HG03442 (cell line): ENCODE measurements around the gene RHOF.

ENCODE experiments used
- ATAC-seq: cut with Tn5 transposase; IDR thresholded peaks from one replicate; pipeline ENCODE4 v1.9.1; 2021; ENCODE audit warnings: mild to moderate bottlenecking, moderate library complexity; ENCODE audit not compliant: unreplicated experiment

RHOF gene

DNA sequence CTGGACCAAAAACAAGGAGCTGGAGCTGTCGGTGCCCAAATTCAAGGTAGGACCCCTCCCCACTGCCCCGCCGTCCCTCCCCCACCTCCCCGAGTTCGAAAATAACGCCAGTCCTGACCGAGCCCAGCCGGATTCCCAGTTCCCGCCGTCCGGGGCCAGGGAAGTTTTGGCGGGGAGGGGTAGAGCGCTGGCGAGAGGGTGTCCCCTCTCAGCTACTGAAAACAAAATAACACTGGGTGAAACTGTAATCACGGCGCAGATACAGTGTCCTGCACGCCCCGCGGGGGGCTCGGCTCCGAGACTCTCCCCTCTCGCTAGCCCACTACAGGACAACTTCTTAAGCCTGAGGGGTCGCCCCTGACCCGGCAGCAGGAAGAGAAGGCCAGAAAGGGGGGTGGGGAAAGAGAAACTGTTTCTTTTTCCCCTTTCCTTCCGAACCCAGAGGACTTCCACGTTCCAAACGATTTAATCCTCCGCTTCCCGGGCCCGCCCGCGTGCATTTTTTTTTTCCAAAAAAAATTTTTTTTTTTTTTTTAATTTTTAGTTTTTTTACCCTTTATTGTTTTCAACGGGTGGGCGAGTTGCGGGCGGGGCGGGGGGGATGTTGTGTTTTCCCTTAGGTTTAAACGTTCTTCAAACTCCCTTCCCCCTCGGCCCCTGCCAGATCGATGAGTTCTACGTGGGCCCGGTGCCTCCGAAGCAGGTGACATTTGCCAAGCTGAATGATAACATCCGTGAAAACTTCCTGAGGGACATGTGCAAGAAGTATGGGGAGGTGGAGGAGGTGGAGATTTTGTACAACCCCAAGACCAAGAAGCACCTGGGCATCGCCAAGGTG, 11.9 kb upstream of the RHOF start:
- no peak for ATAC-seq

GRCh38 chr12:121804417-121805111, 11.1 kb upstream of the RHOF start:
- no peak for ATAC-seq

DNA sequence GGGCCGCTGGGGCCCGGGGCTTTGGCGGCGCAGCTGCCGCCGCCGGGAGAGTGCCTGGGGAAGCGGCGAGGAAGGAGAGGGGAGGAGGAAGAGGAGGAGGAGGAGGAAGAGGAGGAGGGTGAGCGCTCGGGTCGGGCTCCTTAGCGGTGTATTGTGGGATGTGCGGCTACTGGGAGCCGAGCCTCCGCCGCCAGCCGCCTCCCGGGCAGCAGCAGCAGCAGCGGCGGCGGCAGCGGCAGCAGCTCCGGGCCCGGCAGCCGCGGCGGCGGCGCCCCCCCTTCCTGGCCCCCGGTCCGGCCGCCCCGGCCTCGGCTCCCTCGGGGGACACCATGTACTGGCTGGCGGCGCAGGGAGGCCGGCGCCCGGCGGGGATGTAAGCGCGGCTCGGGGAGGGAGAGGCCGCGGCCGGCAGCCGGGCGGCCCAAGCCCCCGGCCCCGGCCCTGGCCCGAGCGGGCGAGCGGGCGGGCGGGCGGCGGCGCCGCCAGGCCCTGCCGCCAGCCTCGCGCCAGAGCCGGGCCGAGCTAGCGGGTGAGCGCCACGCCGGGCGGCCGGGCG, 10.5 kb upstream of the RHOF start, which contains the start of gene SETD1B:
Gene SETD1B, plus strand, starts transcription at position 149 of the 556 bp plus-strand sequence. CDS start 729 bp downstream, outside the sequence.
- no peak for ATAC-seq

DNA sequence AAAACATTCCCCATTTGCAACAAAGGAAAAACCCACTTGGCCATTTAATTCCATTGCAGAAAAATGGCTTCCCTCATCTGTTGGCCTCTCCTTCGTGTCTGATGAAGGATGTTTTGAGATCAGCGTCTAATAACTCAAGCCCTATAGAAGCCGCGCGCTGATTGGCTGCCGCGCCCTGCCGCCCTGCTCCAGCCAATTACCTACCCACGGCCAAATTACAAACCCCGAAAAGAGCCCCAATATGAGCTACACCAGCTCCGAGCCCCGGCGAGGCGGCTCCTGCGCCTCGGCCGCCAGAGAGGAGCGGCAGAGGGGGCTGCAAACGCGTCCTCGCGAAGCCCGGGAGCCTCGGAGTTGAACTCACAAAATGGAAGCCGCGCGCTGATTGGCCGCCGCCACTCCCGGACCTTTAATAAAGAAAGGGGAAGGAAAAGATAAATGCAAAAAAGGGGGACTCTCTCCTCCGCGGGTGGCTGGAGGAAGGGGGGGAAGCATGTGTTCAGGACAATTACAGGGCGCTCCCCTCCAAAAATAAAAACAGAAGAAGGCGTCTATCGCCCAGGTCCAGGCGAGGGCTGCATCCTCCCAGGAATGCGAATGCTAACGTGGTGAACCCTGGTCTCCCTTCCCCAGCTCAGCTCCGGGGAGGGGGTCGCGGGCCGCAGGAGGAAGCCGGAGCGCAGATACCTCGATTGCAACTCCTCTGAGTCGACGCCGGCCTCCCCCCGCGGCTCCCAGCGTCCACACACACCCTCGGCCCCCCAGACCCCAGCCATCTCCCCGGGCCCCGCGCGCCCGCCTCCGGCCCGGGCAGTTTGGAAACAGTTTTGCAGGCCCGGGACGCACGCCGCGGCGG, 9.6 kb upstream of the RHOF start:
- peak; percentile 33 for ATAC-seq

- no peak for ATAC-seq
Observed at GRCh38 chr12:121802485-121802842, 9.0 kb upstream of the RHOF start.

DNA sequence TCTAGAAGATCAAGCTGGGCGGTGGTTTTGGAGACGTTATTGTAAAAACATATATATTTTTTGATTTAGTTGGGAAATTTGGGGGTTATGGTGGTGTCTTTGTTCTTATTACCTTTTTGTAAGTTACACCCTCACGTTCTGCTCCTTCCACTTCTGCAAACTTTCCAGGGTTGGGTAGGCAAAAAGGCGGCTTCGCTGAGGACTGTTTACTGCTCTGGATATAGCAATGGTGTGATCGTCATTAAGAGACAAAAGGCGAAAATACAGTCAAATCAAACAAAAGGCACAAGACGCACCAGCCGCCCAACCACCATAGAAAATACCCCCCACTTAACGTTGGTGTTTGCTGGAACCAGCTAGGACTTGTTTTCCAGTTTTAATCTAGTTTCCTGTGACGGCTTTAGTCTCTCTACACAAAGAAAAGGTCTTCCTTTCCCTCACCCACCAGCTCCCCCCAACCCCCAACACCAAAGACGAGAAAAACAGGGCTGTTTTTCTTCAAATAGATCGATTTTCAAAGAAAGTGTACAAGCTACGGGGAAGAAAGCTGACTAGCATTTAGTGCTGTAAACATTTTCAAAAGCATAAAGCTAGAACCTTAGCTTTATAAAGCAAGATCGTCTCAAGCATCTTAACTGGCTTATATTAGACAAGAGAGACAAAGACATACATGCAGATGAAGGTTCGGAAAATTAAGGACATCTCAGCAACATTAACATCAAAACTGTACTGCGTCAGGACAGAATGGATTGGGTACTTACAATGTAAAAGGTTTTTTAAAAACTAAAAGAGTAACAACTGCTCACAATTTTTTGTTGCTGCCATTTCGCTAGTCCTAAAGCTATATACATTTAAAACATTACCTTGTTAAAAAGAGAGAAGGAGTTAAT, 8.4 kb upstream of the RHOF start:
- no peak for ATAC-seq

DNA sequence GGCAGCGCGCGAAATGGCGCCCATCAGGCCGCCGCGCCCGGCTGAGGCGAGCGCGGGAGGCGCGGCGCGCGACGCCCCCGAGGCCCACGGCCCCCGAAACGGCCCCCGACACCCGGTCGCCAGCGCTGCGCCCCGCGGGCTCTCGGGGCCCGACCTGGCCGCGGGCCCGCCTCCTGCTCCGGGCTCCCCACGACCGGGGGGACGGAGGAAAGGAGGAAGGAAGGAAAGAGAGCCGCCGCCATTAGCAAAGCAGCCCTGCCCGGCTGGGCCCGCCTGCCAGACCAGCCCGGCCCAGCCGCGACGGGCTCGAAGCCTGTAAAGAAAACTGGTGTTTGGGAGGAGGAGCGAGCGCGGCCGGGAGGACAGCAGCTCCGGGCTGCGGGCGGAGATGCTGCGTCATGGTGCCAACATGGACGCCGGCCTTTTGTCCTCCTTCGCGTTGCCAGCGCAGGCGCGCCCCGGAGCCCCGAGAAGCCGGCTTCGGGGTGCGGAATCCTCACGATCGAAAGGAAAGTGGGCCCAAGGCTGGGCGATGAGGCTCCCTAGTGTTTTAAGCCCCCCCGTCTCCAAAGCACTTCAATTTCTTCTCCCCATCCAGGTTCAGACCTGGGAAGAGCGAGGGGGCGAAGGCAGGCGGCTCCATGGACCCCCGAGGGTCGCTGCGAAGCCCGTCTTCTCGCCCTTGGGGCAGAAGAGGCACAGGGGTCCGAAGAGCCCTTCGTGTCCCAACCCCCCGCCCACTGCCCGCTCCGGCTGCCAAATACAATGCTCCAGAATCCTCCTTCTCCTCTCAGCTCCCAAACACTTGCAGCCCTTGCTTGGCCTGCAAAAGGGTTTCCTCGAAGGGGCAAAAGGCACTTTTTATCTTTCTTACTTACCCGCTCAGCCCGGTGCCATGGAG, 7.5 kb upstream of the RHOF start:
- ATAC-seq, result peak; percentile 4

DNA sequence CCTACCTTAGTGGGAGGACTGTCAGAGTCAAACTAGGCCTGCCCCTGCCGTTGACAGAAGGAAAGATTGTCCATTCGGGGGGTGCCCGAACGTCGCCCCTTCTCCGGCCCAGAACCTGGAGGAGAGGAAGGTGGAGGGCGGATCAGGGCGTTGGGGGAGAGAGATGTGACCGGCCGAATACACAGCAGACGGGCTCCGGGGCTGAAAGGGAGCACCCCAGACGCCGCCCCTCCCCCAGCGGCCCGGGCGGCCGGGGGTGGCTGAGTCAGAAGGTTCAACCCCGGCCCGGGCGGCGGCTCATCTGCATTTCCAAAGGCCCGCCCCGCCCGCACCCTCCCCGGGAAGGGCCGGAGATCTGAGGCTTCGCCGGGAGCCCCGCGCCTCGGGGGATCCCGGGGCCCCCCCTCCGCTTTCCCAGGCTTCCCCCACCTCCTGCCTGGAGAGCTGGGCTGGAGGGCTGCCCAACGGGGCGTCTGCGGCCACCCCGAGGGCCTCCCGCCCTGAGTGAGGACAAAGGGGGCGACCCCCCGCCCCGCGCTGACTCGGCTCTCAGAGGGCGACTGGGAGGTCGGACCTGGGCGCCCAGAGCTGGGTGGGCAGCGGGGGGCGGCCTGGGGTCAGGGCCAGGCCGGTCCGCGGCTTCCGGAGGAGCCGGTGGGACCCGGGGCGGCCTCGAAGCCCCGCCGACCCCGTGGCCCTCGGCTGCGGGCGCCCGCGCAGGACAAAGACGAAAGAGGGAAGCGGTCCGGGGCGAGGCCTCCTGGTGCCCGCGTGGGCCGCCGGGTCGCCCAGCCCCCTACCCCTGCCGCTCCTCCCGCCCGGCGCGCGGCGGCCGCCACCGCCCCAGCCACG, 6.6 kb upstream of the RHOF start:
- ATAC-seq, result peak; percentile 29

GRCh38 chr12:121799156-121799841, 5.8 kb upstream of the RHOF start:
- ATAC-seq, result peak; percentile 9

DNA sequence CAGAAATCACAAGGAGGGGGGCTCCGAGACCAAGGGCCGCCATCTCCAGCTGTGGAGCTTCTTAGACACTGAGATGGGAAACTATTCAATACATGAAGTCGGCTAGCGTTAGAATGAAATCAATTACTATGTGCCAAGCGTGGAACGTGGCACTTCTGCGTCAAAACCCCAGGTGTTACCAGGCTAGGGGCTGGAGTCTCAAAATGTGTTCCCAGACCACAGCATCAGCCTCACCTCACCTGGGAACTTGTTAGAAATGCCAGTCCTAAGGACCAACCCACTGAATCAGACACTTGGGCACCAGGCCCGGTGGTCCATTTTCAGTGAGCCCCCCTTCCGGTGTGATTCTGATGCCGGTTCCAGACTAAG, 5.3 kb upstream of the RHOF start:
- no peak for ATAC-seq

DNA sequence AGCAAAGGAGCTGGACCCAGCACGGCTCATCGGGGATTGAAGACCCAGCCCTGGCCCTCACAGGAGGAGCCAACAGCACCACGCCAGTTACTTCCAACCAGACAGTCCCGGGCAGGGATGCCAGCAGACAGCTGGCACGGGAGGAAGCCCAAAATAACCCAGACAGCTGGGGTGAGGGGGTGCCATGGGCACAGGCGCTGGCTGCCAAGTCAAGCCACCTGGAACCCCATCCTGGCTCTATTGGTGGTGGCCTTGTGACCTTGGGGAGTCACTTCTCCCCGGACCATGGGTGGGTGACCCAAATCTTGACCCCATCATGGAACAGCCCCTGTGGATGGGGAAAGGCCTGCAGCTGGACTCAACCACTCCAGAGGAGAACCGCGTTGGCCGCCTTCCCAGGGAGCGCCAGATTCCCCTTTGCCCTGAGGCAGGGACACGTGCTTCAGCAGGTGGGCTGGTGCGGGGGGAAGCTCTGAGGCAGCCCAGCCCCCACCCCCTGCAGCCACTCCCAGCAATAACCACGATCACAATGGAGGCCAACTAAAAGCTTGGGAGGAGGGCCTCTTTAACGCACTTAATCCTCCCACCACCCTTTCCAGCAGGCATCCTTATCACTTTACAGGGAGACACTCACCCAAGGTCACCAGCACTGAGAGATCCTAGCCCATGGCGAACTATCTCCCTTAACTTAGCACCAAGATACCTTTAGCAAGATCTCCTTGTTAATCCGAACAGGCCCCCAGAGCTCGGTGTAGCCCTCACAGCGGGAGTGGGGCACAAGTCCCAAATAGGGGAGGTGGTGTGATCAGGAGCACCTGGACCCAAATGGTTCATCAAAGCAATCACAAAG, 4.7 kb upstream of the RHOF start:
- ATAC-seq, result no peak

DNA sequence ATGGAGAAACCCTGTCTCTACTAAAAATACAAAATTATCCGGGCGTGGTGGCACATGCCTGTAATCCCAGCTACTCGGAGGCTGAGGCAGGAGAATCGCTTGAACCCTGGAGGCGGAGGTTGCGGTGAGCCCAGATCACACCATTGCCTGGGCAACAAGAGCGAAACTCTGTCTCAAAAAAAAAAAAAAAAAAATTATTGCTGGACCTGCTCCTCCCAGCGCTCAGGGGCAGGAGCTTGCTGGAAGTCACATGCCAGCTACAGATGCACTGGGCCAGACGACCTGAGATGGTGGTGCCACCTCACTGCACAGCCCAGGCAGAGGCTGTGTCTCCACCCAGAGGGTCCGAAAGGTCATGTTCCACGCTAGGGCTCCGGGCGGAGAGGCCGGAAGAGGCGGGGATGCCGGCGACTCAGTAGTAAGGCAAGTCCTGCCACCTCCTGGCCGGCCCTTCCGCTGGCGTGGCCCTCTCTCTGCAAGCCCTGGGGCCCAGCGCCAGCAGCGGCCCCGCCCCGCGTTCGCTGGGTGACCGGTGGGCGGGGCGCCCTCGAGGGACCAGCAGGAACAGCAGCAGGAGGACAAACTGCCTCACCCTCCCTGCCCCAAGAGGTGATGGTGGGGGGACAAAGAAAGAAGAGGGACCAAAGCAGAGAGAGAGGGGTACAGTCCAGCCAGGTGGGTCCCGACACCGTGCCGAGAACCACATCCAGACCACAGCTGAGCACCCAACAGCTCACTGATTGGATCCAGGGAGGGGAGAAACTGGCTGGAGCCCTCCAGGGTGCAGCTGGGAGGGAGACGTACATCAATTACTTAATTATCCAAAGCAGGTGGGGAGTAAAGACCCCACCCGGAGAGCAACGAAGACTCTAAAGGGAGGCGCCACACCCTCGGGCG, 3.6 kb upstream of the RHOF start:
- no peak for ATAC-seq

DNA sequence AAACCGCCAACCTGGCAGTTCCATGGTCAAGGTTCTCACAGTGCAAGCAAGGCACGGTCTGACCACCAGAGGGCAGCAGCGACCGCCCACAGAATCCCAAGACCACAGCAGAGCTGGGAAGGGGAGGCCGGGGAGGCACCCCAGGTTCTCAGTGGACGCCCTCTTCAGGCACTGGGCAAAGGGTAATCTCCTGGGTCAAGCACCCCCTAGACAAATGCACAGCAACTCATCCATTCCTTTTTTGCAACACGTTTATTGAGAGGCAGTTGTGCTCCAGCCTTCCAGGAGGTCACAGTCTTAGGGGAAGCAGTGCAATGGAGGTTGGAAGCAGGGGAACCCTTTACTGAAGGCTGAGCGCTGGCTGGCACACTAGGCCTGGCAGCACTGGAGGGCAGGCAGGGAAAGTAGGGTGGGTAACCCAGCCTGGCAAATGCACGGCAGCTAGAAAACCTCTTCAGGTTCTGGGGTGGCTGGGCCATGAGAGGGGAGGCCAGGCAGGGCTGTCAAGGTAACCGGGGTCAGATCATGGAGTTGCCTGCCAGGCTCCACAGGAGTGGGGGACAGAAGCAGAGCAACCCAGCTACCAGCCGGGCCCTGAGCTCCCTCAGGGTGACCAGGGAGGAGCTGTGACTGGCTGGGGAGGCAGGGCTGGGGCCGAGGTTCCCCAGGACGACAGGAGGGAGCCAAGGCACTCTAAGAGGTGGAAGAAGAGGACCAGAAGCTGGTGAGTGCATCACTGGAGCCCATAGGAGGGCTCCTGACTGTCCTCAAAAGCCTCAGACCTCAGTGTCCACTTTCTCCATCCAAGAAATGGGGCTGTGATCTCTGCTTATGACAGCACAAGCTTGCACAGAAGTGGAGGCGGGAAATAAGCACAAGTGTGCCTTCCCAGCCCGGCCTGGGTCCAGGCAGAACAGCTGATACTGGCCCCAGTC, 1.8 kb upstream of the RHOF start:
- no peak for ATAC-seq

DNA sequence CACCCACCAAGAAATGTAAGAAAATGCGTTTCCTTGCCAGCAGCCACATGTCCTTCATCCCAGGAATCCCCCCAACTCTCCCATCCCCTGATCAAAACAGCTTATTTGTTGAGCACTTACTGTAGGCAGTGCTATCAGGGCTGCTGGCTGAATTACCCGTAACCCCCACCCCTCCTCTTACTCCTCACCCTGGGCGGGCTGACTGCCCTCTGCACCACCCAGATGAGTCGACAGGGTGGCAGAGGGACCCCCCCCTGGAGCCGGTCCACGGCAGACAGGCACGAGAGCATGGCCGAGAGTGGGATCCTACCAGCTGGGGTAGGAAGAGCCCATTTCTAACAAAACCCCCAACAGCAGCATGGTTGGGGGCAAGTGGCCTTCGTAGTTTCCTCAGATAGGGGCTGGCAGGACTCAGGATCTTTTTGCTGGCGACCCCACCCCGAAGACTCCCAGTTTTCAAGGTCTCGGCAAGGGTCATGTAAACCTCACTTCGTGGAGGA, 1.1 kb upstream of the RHOF start:
- ATAC-seq, result no peak
